ENCODE data around the gene ELMO1.

ELMO1 gene

DNA sequence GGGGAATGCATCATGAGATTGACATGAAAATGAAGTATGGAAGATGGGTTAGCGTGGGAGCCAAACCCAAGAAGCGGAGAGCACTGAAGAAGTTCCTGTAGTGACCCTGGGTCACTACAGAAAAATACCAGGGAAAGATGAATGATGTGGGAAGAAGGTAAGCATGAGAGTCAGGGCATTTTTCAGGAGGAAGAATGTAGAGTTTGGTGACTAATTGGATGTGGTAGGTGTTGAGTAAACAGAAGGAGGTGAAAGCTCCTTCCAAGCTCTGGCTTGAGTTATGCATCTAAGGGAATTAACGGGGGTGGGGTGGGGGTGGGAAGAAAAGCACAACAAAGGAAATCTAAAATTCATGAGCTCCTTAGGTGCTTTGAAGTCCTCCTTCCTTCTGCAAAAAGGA is 486.3 kb downstream of the ELMO1 start:
- H3K9me3 ChIP-seq (ENCODE audit: control insufficient read depth in 2 of 2, low read length in 2 of 2) = no peaks in the 10 kb centered on the region
- no peaks in the 10 kb centered on the region for H3K27me3 ChIP-seq (ENCODE audit: control insufficient read depth in 2 of 2, insufficient read depth in 2 of 2, low read length in 2 of 2)

DNA sequence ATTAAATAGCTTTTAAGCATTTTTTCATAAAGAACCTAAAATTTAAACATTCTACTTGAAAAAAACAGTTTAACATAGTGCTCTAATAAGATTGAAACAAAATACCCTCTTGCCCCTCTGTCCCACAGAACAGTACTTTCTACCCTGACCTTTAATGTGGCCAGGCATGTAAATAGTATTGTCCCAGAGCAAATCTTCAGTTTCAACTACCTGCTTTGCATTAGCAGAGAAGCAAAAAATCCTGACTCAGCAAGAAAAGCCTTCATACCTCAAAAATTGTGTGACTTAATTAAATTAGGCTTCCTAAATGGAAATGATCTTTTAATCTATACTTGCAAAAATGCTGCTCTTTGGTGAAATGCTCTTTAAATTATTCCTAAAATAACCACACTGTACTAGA is 487.0 kb downstream of the ELMO1 start:
- Histone ChIP-seq H3K9me3 (ENCODE audit: control insufficient read depth in 2 of 2, low read length in 2 of 2) (no peaks in the 10 kb centered on the region), H3K4me3 (ENCODE audit: low read length in 2 of 2) (no peak overlapping the region), H3K36me3 (ENCODE audit: control insufficient read depth in 2 of 2, insufficient read depth in 2 of 2, low read length in 2 of 2) (no peaks in the 10 kb centered on the region), H3K4me1 (ENCODE audit: control insufficient read depth in 2 of 2, insufficient read depth in 2 of 2, low read length in 2 of 2) (peaks cover 3 to 6% of the 10 kb centered on the region in 2 donors), H3K9ac (ENCODE audit: low read depth in 1 of 2, low read length in 2 of 2) (no peak overlapping the region), H3K27me3 (ENCODE audit: control insufficient read depth in 2 of 2, insufficient read depth in 2 of 2, low read length in 2 of 2) (no peaks in the 10 kb centered on the region), H3K27ac (ENCODE audit: low read depth in 2 of 2, low read length in 2 of 2) (no peak overlapping the region)

More for the DNA sequence above, 486.3 kb downstream of the ELMO1 start:
- Histone ChIP-seq H3K9ac (ENCODE audit: low read depth in 1 of 2, low read length in 2 of 2) (no peak overlapping the region), H3K4me3 (ENCODE audit: low read length in 2 of 2) (no peak overlapping the region), H3K27ac (ENCODE audit: low read depth in 2 of 2, low read length in 2 of 2) (no peak overlapping the region), H3K4me1 (ENCODE audit: control insufficient read depth in 2 of 2, insufficient read depth in 2 of 2, low read length in 2 of 2) (peaks cover 3 to 6% of the 10 kb centered on the region in 2 donors), H3K36me3 (ENCODE audit: control insufficient read depth in 2 of 2, insufficient read depth in 2 of 2, low read length in 2 of 2) (no peaks in the 10 kb centered on the region)

DNA sequence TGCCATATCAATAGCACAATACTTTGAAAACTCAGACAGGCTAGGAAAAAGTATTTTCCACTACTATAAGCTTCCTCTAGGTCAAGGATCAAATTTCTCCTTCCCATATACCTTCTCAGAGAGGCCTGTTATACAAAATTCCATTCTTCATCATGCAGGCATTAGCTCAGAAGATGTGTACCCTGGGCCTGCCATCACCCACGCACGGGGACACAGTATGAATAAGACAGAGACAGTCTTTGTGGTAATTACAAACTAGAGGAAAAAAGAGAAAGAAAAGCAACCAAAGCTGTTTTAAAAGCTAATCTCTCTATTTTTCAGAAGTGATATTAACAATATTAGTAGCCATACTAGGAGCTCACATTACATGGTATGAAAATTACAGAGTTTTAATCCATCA is 487.6 kb downstream of the ELMO1 start:
- Histone ChIP-seq H3K36me3 (ENCODE audit: control insufficient read depth in 2 of 2, insufficient read depth in 2 of 2, low read length in 2 of 2) (no peaks in the 10 kb centered on the region), H3K27me3 (ENCODE audit: control insufficient read depth in 2 of 2, insufficient read depth in 2 of 2, low read length in 2 of 2) (no peaks in the 10 kb centered on the region), H3K4me3 (ENCODE audit: low read length in 2 of 2) (no peak overlapping the region), H3K4me1 (ENCODE audit: control insufficient read depth in 2 of 2, insufficient read depth in 2 of 2, low read length in 2 of 2) (peaks cover 0 to 6% of the 10 kb centered on the region in 2 donors), H3K27ac (ENCODE audit: low read depth in 2 of 2, low read length in 2 of 2) (no peak overlapping the region), H3K9ac (ENCODE audit: low read depth in 1 of 2, low read length in 2 of 2) (no peak overlapping the region), H3K9me3 (ENCODE audit: control insufficient read depth in 2 of 2, low read length in 2 of 2) (no peaks in the 10 kb centered on the region)

DNA sequence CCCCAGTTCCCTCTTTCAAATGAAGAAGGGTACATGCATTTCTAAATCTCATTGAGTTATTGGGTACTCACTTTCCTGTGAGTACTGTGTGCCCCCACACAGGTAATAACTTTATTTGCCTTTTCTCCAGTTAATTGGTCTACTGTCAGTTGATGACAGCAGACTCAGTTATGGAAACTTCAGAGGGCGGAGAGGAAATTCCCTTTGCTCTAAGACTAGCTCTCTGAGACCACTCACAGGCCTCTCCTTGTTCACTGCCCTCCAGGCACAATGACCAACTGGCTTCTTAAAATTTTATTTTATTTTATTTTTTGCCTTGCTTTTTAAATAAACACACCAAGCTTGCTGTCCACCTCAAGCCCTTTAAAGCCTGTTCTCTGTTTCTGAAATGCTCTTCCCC is 488.6 kb downstream of the ELMO1 start:
- H3K27ac ChIP-seq (ENCODE audit: low read depth in 2 of 2, low read length in 2 of 2) = no peak overlapping the region
- peaks cover 0 to 6% of the 10 kb centered on the region in 2 donors for H3K4me1 ChIP-seq (ENCODE audit: control insufficient read depth in 2 of 2, insufficient read depth in 2 of 2, low read length in 2 of 2)
- H3K36me3 ChIP-seq (ENCODE audit: control insufficient read depth in 2 of 2, insufficient read depth in 2 of 2, low read length in 2 of 2) = no peaks in the 10 kb centered on the region
- no peak overlapping the region for H3K9ac ChIP-seq (ENCODE audit: low read depth in 1 of 2, low read length in 2 of 2)
- no peak overlapping the region for H3K4me3 ChIP-seq (ENCODE audit: low read length in 2 of 2)
- no peaks in the 10 kb centered on the region for H3K27me3 ChIP-seq (ENCODE audit: control insufficient read depth in 2 of 2, insufficient read depth in 2 of 2, low read length in 2 of 2)
- H3K9me3 ChIP-seq (ENCODE audit: control insufficient read depth in 2 of 2, low read length in 2 of 2) = no peaks in the 10 kb centered on the region

DNA sequence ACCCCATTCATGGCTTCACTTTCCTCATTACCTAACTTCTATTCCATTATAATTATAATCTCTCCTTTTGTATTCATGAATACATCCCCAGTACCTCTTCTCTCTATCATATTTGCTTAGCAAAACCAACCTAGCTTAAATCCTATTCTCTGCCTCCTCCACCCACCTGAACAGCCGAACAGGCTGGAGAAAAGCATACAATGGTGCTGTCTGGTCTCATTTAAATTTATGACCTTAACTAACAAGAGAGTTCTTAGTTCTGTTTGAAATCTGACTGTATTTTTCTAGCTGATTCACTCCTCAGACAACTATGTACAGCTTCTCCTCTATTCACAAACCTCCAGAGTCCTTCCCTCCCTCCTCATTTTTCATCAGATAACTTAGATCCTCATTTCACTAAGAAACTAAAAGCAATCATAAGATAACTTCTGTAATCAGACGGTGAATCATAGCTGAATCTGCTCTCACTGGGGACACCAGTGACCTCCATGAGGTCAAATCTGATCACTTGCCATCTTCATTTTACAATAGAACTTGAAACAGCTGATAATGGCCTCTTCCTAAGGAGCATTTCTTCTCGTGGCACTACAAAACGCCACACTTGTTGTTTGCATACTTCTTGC is 490.4 kb downstream of the ELMO1 start:
- Histone ChIP-seq H3K4me1 (ENCODE audit: control insufficient read depth in 2 of 2, insufficient read depth in 2 of 2, low read length in 2 of 2) (peaks cover 0 to 6% of the 10 kb centered on the region in 2 donors), H3K9me3 (ENCODE audit: control insufficient read depth in 2 of 2, low read length in 2 of 2) (no peaks in the 10 kb centered on the region), H3K4me3 (ENCODE audit: low read length in 2 of 2) (no peak overlapping the region), H3K9ac (ENCODE audit: low read depth in 1 of 2, low read length in 2 of 2) (no peak overlapping the region), H3K27me3 (ENCODE audit: control insufficient read depth in 2 of 2, insufficient read depth in 2 of 2, low read length in 2 of 2) (no peaks in the 10 kb centered on the region), H3K36me3 (ENCODE audit: control insufficient read depth in 2 of 2, insufficient read depth in 2 of 2, low read length in 2 of 2) (no peaks in the 10 kb centered on the region), H3K27ac (ENCODE audit: low read depth in 2 of 2, low read length in 2 of 2) (no peak overlapping the region)

DNA sequence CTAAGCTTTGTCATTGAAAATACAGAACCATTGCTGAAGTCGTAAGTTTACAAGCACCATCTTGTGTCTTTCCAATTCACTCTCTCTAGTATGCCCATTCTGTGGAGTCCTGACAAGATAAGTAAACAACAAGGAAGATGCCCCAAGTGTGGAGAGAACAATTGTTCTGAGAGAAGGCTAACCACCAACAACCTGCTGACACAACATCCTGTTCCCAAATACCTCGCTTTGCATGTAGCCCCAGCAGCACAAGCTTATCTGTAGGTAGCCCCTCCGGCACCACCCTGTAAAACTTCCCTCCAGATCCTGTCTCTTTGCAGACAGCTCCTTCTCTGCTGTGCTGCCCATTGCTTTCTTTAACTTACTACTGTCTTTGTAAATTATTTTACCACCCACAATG is 491.0 kb downstream of the ELMO1 start:
- H3K9me3 ChIP-seq (ENCODE audit: control insufficient read depth in 2 of 2, low read length in 2 of 2) = no peaks in the 10 kb centered on the region
- no peak overlapping the region for H3K4me3 ChIP-seq (ENCODE audit: low read length in 2 of 2)
- no peaks in the 10 kb centered on the region for H3K27me3 ChIP-seq (ENCODE audit: control insufficient read depth in 2 of 2, insufficient read depth in 2 of 2, low read length in 2 of 2)
- H3K27ac ChIP-seq (ENCODE audit: low read depth in 2 of 2, low read length in 2 of 2) = no peak overlapping the region
- no peak overlapping the region for H3K9ac ChIP-seq (ENCODE audit: low read depth in 1 of 2, low read length in 2 of 2)
- no peaks in the 10 kb centered on the region for H3K36me3 ChIP-seq (ENCODE audit: control insufficient read depth in 2 of 2, insufficient read depth in 2 of 2, low read length in 2 of 2)
- peaks cover 0 to 6% of the 10 kb centered on the region in 2 donors for H3K4me1 ChIP-seq (ENCODE audit: control insufficient read depth in 2 of 2, insufficient read depth in 2 of 2, low read length in 2 of 2)

DNA sequence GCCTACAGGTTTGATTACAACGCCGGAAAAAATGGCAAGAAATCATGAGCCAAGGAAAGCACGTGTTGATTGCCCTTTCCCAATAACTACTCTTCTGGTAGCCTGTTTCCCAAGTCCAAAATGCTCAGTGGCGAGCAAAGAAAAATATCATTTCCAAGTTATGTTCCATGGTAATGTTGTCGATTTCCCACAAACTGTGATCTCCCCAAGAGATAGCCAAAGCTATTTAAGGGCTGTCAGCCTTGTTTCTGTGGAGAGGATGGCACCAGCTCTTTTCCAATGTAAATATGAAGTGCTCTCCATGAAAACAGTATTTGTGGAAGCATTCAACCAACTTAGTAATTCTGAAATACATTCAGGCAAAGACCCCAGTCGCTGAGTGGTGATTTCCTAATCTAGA is 491.9 kb downstream of the ELMO1 start:
- Histone ChIP-seq H3K9me3 (ENCODE audit: control insufficient read depth in 2 of 2, low read length in 2 of 2) (no peaks in the 10 kb centered on the region), H3K4me3 (ENCODE audit: low read length in 2 of 2) (no peak overlapping the region), H3K27ac (ENCODE audit: low read depth in 2 of 2, low read length in 2 of 2) (no peak overlapping the region), H3K9ac (ENCODE audit: low read depth in 1 of 2, low read length in 2 of 2) (no peak overlapping the region), H3K4me1 (ENCODE audit: control insufficient read depth in 2 of 2, insufficient read depth in 2 of 2, low read length in 2 of 2) (peaks cover 0 to 6% of the 10 kb centered on the region in 2 donors), H3K36me3 (ENCODE audit: control insufficient read depth in 2 of 2, insufficient read depth in 2 of 2, low read length in 2 of 2) (no peaks in the 10 kb centered on the region), H3K27me3 (ENCODE audit: control insufficient read depth in 2 of 2, insufficient read depth in 2 of 2, low read length in 2 of 2) (no peaks in the 10 kb centered on the region)

DNA sequence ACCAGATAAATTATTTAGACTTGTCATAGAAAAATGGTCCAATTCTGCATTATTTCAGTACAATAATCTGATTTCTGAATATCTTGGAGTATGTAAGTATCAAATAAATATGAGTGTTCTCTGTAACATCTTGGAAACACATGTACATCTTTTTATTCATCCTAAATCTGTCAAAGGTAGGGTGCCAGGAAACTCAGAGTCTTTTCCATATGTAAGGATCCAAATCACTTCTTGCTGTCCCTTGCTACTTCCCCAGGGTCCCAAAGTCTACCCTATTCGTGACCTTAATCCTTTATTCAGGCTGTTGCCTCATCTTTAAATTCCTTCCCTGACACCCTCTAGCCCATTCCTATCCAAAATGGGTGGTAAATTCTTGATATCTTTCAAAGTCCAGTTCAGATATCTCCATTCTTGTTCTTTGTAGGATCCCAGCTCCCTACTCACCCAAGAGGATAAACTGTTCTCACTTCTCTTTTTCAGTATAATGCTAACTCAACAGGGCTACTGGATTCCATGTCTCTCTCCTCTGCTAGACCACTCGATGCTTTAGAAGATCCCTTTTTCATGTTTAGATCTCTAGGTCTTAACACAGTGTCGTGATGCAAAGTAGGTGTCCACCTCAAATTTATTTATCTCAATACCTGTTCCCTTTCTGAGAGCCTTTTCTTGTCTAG is 493.1 kb downstream of the ELMO1 start:
- no peaks in the 10 kb centered on the region for H3K27me3 ChIP-seq (ENCODE audit: control insufficient read depth in 2 of 2, insufficient read depth in 2 of 2, low read length in 2 of 2)
- no peaks in the 10 kb centered on the region for H3K36me3 ChIP-seq (ENCODE audit: control insufficient read depth in 2 of 2, insufficient read depth in 2 of 2, low read length in 2 of 2)
- peaks cover 0 to 6% of the 10 kb centered on the region in 2 donors for H3K4me1 ChIP-seq (ENCODE audit: control insufficient read depth in 2 of 2, insufficient read depth in 2 of 2, low read length in 2 of 2)
- H3K9ac ChIP-seq (ENCODE audit: low read depth in 1 of 2, low read length in 2 of 2) = no peak overlapping the region
- no peaks in the 10 kb centered on the region for H3K9me3 ChIP-seq (ENCODE audit: control insufficient read depth in 2 of 2, low read length in 2 of 2)
- H3K27ac ChIP-seq (ENCODE audit: low read depth in 2 of 2, low read length in 2 of 2) = no peak overlapping the region
- no peak overlapping the region for H3K4me3 ChIP-seq (ENCODE audit: low read length in 2 of 2)

DNA sequence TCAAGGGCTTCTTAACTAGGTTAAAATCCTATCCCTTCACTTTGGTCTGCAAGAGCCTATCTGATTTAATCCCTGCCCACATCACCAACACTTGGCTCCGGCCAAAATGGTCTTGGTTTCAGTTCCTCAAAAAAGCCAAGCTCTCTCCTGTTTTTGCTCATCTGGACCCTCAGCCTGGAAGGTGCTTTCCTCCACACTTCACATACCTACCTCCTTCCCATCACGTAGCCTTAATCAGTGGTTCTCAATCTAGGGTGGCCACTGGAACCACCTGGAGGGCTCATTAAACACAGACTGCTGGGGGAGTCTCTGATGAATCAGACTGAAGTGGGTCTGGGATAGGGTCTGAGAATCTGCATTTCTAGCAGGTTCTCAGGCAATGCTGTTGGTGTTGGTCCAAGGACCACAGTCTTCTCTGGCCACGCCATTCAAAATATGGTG is 497.4 kb downstream of the ELMO1 start:
- no peak overlapping the region for H3K4me3 ChIP-seq (ENCODE audit: low read length in 2 of 2)
- H3K9me3 ChIP-seq (ENCODE audit: control insufficient read depth in 2 of 2, low read length in 2 of 2) = no peaks in the 10 kb centered on the region
- no peaks in the 10 kb centered on the region for H3K36me3 ChIP-seq (ENCODE audit: control insufficient read depth in 2 of 2, insufficient read depth in 2 of 2, low read length in 2 of 2)
- no peak overlapping the region for H3K9ac ChIP-seq (ENCODE audit: low read depth in 1 of 2, low read length in 2 of 2)
- H3K4me1 ChIP-seq (ENCODE audit: control insufficient read depth in 2 of 2, insufficient read depth in 2 of 2, low read length in 2 of 2) = peaks cover 0 to 2% of the 10 kb centered on the region in 2 donors
- no peaks in the 10 kb centered on the region for H3K27me3 ChIP-seq (ENCODE audit: control insufficient read depth in 2 of 2, insufficient read depth in 2 of 2, low read length in 2 of 2)
- H3K27ac ChIP-seq (ENCODE audit: low read depth in 2 of 2, low read length in 2 of 2) = no peak overlapping the region

DNA sequence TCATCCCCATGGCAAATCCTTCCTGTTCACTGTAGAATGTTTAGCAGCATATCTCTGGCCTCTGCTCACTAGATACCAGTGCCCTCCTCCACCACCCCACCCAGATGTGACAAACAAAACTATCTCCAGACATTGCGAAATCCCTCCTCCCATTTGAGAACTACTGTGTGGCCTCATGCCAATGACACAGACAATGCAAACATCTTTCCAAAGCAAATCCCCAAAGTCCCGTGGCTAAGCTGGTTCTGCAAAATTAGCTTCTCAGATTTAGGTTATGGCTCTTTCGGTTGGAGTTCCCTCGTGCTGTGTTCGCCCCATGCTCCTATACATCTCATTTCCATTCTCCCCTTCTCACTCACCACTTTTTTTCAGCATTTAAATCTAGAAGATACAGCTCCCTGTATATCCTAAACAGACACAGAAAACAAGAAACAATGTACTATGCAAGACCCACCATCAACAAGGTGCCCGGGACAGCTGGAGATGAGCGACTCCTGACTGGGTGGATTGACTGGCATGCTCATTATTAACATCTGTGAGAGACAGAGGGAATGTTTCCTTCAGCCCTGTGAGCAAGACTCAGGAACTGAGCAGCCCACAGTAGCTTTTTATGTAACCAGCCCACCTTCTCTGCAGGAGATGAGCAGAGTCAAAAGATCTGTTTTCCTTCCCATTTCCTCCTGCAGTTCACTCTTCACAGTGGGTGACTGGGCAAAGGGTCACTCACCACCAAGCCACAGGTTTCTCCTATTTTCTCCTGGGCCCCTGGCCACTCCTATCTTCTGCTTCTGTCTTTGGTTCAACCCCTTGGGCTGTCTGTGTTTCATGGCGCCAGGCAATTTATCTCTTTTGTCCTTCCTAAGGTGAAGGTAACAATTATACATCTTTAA is 498.7 kb downstream of the ELMO1 start:
- H3K27me3 ChIP-seq (ENCODE audit: control insufficient read depth in 2 of 2, insufficient read depth in 2 of 2, low read length in 2 of 2) = no peaks in the 10 kb centered on the region
- peaks cover 0 to 2% of the 10 kb centered on the region in 2 donors for H3K4me1 ChIP-seq (ENCODE audit: control insufficient read depth in 2 of 2, insufficient read depth in 2 of 2, low read length in 2 of 2)
- H3K9me3 ChIP-seq (ENCODE audit: control insufficient read depth in 2 of 2, low read length in 2 of 2) = no peaks in the 10 kb centered on the region
- H3K27ac ChIP-seq (ENCODE audit: low read depth in 2 of 2, low read length in 2 of 2) = no peak overlapping the region
- no peaks in the 10 kb centered on the region for H3K36me3 ChIP-seq (ENCODE audit: control insufficient read depth in 2 of 2, insufficient read depth in 2 of 2, low read length in 2 of 2)
- no peak overlapping the region for H3K4me3 ChIP-seq (ENCODE audit: low read length in 2 of 2)
- no peak overlapping the region for H3K9ac ChIP-seq (ENCODE audit: low read depth in 1 of 2, low read length in 2 of 2)

Data from mucosa of rectum (tissue), 2 donors.